Suprapubic skin (tissue), 4 donors: ENCODE data around the gene SIGLEC8. TPM values are rescaled to one million over a fixed set of nuclear protein-coding genes. Genes with fewer than 3 reads are reported as not detected.
"Not testable (repeated sequence)": the region's sequence is repeated elsewhere in the genome, so short reads cannot be mapped to it uniquely, and the experiment has no call there.

Source experiments
- DNase-seq, 2 donors: peaks; one replicate each; pipeline ENCODE4 v3.0.0-alpha.2; 2019; ENCODE audit warnings: low spot score in 2 of 2
- H3K27ac ChIP-seq: fragments of 200-600 bp; sonication (generic); one replicate; pipeline ENCODE4 v1.5.1; 2019
- H3K27me3 ChIP-seq: fragments of 200-600 bp; sonication (generic); one replicate; pipeline ENCODE4 v1.5.1; 2019
- H3K36me3 ChIP-seq: fragments of 200-600 bp; sonication (generic); one replicate; pipeline ENCODE4 v1.5.1; 2019
- H3K4me1 ChIP-seq: fragments of 200-600 bp; sonication (generic); one replicate; pipeline ENCODE4 v1.5.1; 2019
- H3K4me3 ChIP-seq: fragments of 200-600 bp; sonication (generic); one replicate; pipeline ENCODE4 v1.5.1; 2019; ENCODE audit warnings: mild to moderate bottlenecking
- H3K9me3 ChIP-seq: fragments of 200-600 bp; sonication (generic); one replicate; pipeline ENCODE4 v1.5.1; 2019
- EP300 ChIP-seq: sonication (generic); formaldehyde crosslinking; IDR thresholded peaks from one replicate; pipeline ENCODE4 v1.6.1; 2017; ENCODE audit warnings: antibody characterized with exemption
- POLR2A ChIP-seq, 2 donors: fragments of 450-650 bp; IDR thresholded peaks; one replicate each; pipeline ENCODE4 v1.6.1; 2017; ENCODE audit warnings: antibody characterized with exemption in 2 of 2, mild to moderate bottlenecking in 2 of 2, moderate library complexity in 2 of 2
- POLR2AphosphoS5 ChIP-seq, 3 donors: sonication (generic); formaldehyde crosslinking; IDR thresholded peaks; one replicate each; pipeline ENCODE4 v1.6.1; 2017; ENCODE audit warnings: antibody characterized with exemption in 3 of 3
- WGBS: methylation state at CpG from one replicate; pipeline ENCODE4 v1.1.5; 2018; 5-methylcytosine and 5-hydroxymethylcytosine counted together
- total RNA-seq, 4 donors: library from RNA; depleted of rRNA; stranded (reverse); fragments of >200 nt; gene quantifications; one replicate each; pipeline ENCODE4 v1.1.0, GENCODE V29; 2016
- TF ChIP-seq, protein P1 (sequence below), 2 donors: fragments of 200-600 bp in 1 of 2; fragments of 450-650 bp in 1 of 2; sonication (generic) in 1 of 2; IDR thresholded peaks; one replicate each; pipeline ENCODE4 v1.5.1; 2016 to 2019; ENCODE audit warnings: antibody characterized with exemption in 2 of 2, mild to moderate bottlenecking in 1 of 2, moderate library complexity in 1 of 2

Gene SIGLEC8
- total RNA-seq, 4 donors from 2014 or later, result 0.21 to 1.0 TPM; not detected in 2

DNA sequence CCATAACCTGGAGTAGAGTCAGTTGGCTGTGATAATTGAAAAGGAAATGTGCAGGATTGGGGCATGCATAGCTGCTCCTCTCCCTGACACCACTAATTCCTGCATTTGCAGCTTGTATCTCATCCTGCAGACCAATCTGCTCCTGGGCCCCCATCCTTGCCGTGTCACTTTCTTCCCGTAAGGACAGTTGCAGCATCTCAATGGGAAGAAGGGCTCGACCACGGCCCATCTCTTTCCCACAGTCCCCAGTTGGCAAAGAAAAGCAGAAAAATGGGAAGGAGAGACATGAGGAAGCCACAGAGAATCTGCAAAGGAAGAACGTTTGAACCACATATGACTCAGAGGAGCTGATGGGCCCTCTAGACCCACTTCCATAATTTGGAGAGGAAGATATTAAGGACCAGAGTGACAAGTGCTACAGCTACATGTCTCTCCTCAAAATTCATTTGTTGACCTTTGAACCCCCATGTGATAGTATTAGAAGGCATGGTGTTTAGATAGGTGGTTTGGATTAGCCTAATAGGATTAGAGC, 45.1 kb upstream of the SIGLEC8 start:
- WGBS, result 76% methylated on average over 5 of the region's 5 CpGs
- H3K27me3 ChIP-seq, result peaks cover 5% of the 10 kb centered on the region
- DNase-seq, result no peak
- no peak overlapping the region for H3K27ac ChIP-seq
- H3K36me3 ChIP-seq, result no peaks in the 10 kb centered on the region
- TF ChIP-seq POLR2AphosphoS5 (IDR thresholded peaks at IDR 0.05), result no peak
- TF ChIP-seq POLR2A (IDR thresholded peaks at IDR 0.05), result no peak
- no peak for TF ChIP-seq EP300
- TF ChIP-seq, protein P1, sequence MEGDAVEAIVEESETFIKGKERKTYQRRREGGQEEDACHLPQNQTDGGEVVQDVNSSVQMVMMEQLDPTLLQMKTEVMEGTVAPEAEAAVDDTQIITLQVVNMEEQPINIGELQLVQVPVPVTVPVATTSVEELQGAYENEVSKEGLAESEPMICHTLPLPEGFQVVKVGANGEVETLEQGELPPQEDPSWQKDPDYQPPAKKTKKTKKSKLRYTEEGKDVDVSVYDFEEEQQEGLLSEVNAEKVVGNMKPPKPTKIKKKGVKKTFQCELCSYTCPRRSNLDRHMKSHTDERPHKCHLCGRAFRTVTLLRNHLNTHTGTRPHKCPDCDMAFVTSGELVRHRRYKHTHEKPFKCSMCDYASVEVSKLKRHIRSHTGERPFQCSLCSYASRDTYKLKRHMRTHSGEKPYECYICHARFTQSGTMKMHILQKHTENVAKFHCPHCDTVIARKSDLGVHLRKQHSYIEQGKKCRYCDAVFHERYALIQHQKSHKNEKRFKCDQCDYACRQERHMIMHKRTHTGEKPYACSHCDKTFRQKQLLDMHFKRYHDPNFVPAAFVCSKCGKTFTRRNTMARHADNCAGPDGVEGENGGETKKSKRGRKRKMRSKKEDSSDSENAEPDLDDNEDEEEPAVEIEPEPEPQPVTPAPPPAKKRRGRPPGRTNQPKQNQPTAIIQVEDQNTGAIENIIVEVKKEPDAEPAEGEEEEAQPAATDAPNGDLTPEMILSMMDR (IDR thresholded peaks at IDR 0.05), result no peak
- no peak overlapping the region for H3K4me3 ChIP-seq
- H3K9me3 ChIP-seq, result no peaks in the 10 kb centered on the region
- no peaks in the 10 kb centered on the region for H3K4me1 ChIP-seq

DNA sequence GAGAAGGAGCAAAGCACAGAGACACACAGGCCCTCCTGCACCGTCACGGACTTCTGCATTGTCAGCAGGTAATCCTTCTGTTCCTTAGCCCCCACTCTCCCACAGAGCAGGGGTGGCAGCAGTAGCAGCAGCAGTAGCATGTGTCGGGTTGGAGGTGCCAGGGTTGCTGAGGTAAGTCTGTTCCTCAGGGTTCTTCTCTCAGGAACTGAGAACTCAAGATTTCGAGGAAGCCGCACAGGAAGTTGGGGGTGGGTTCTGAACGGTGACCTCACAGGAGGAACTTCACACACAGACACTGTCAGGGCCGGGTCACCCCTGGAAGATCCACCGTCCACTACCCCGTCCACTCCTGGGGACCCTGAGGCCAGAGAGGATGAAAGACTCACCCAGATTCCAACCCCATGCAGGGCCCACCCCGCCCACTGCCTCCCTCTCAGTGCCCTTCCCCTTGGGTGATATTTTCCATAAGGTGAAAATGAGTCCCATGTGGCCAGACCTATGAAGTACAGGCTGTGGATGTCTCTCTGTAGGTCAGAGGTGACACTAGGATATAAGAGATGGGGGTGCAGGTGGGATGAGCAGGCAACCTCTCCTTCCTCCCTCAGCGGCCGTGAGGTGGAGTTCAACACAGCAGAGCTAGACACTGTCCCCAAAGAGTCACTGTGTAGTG, 43.5 kb upstream of the SIGLEC8 start, which contains the start of gene SIGLEC12:
Gene SIGLEC12 (minus strand): TSS at position 207 of the 670 bp plus-strand sequence. CDS start 67 bp downstream, at position 140.
- Histone ChIP-seq H3K27me3 (peaks cover 5% of the 10 kb centered on the region), H3K4me3 (no peak within 1 kb of the TSS), H3K4me1 (no peaks in the 10 kb centered on the region), H3K9me3 (no peaks in the 10 kb centered on the region), H3K36me3 (no peaks in the 10 kb centered on the region), H3K27ac (no peak within 1 kb of the TSS)
- TF ChIP-seq EP300 (no peak), POLR2A (IDR thresholded peaks at IDR 0.05) (no peak), POLR2AphosphoS5 (IDR thresholded peaks at IDR 0.05) (no peak)
- TF ChIP-seq, protein P1 (IDR thresholded peaks at IDR 0.05), result no peak
- WGBS, result 73% methylated on average over 8 of the region's 12 CpGs
- DNase-seq, result no peak

DNA sequence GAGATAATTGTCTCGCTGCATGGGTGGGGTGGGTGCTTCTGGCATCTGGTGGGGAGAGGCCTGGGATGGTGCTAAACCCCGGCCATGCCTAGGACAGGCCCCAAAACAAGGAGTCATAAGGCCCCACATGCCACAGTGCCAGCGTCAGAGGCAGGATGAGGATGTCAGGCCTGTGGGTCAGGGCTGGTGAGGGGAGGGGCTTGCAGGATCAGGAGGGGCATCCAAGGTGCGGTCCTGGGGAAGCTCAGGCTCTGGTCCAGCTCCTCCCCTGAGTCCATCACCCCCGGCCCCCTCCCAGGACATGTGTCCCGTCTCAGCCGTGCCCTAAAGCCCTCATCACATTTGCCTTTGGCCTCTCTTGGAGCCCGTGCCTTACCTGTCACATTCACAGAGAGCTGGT, 42.7 kb upstream of the SIGLEC8 start:
- DNase-seq, H3K9me3 ChIP-seq, H3K36me3 ChIP-seq, H3K4me1 ChIP-seq, H3K27me3 ChIP-seq, H3K27ac ChIP-seq, H3K4me3 ChIP-seq: not testable (repeated sequence)
- WGBS, result 70% methylated on average over 7 of the region's 8 CpGs

DNA sequence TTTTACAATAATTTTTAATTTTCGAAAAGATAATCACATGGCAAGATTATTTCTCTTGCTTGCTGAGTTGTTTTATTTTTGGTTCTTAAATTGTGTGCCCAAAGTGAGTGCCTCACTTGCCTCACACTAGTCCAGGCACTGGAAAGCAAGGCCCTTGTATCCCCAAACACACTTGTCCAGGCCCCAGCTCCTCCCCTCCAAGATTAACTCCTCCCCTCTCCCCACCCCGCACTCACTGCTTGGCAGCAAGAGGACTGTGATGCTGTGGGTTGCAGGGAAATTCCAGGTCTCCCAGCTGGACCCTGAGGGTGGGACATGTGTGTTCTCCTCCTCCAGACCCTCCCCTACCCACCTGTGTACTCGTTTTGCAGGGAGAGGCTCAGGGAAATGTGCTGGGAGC, 39.4 kb upstream of the SIGLEC8 start:
- Histone ChIP-seq H3K27me3 (peaks cover 6% of the 10 kb centered on the region), H3K36me3 (no peaks in the 10 kb centered on the region), H3K4me1 (no peaks in the 10 kb centered on the region), H3K27ac (no peak overlapping the region), H3K4me3 (no peak overlapping the region), H3K9me3 (no peaks in the 10 kb centered on the region)
- no peak for DNase-seq
- WGBS, result 41% methylated on average over 3 of the region's 3 CpGs
- TF ChIP-seq POLR2AphosphoS5 (IDR thresholded peaks at IDR 0.05) (no peak), EP300 (no peak), POLR2A (IDR thresholded peaks at IDR 0.05) (no peak)
- TF ChIP-seq, protein P1 (IDR thresholded peaks at IDR 0.05), result no peak

DNA sequence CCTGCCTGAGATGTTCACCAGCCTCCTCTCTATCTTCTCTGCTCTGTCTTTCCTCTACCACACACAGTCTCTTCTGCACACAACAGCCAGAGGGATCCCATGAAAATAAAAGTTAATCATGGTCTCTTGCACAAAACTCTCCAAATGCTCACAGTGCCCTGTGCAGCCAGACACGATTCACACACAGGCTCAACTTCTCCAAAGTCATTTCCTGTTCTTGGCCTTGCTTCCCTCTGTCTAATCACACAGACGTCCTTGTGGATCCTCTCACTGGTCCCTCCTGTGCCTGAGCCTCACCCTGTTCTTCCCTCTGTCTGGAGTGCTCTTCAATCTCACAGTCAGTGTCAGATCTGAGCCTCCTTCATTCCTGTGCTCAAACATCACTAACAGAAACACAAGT, 35.5 kb upstream of the SIGLEC8 start:
- TF ChIP-seq EP300 (no peak), POLR2AphosphoS5 (IDR thresholded peaks at IDR 0.05) (no peak), POLR2A (IDR thresholded peaks at IDR 0.05) (no peak)
- TF ChIP-seq, protein P1 (IDR thresholded peaks at IDR 0.05), result no peak
- H3K4me1 ChIP-seq, result no peaks in the 10 kb centered on the region
- no peak for DNase-seq
- 36% methylated on average over 2 of the region's 2 CpGs for WGBS
- H3K36me3 ChIP-seq, result no peaks in the 10 kb centered on the region
- no peak overlapping the region for H3K4me3 ChIP-seq
- no peak overlapping the region for H3K27ac ChIP-seq
- no peaks in the 10 kb centered on the region for H3K9me3 ChIP-seq
- H3K27me3 ChIP-seq, result peaks cover 8% of the 10 kb centered on the region
